Panc1 (cell line): ENCODE results near the gene CREBZF. TPM values are rescaled to one million over a fixed set of nuclear protein-coding genes. Genes with fewer than 3 reads are reported as not detected.

Experiments
- ATAC-seq: fragments of 200-7000 bp; cut with Tn5 transposase; 2 replicates; pipeline ENCODE4 v1.9.1; 2020; ENCODE audit warnings: mild to moderate bottlenecking, moderate library complexity
- BruUV-seq: library from RNA; stranded (reverse); fragments of 400-500 nt; replicated peaks from 2 replicates; lab custom pipeline; 2021; lab: Mats Ljungman, UMichigan
- CTCF ChIA-PET: fragments of 300-600 bp; sonication (Branson Sonifier 250); formaldehyde crosslinking; loops from one replicate; lab custom pipeline; 2022; ENCODE audit warnings: antibody characterized with exemption; lab: Charles Lee
- POLR2A ChIA-PET: fragments of 300-600 bp; sonication (Branson Sonifier 250); formaldehyde crosslinking; loops from one replicate; lab custom pipeline; 2022; ENCODE audit warnings: antibody characterized with exemption; lab: Charles Lee
- DNase-seq: peaks from one replicate; pipeline ENCODE4 v3.0.0-alpha.2; 2010; ENCODE audit warnings: low read depth, low spot score
- H3K27ac ChIP-seq: 2 replicates; pipeline ENCODE4 v1.5.1; 2011; ENCODE audit warnings: mild to moderate bottlenecking, low read length, inconsistent platforms
- H3K27me3 ChIP-seq: fragments of 200-500 bp; sonication (Bioruptor generic); 2 replicates; pipeline ENCODE4 v1.6.0; 2014; ENCODE audit warnings: low read length, inconsistent platforms; ENCODE audit not compliant: control insufficient read depth, insufficient read depth
- H3K36me3 ChIP-seq: fragments of 200-500 bp; sonication (Bioruptor generic); 2 replicates; pipeline ENCODE4 v1.5.1; 2014; ENCODE audit warnings: inconsistent platforms, mild to moderate bottlenecking, low read length, moderate library complexity; ENCODE audit not compliant: control insufficient read depth, insufficient read depth
- H3K4me1 ChIP-seq: 2 replicates; pipeline ENCODE4 v1.5.1; 2011; ENCODE audit warnings: inconsistent platforms, mild to moderate bottlenecking, low read length, moderate library complexity; ENCODE audit not compliant: control insufficient read depth, insufficient read depth
- H3K4me3 ChIP-seq, 2 experiments: 2 replicates each; pipeline ENCODE4 v1.5.1; 2011 to 2012; ENCODE audit warnings: low read depth in 2 of 2, low read length in 2 of 2, mild to moderate bottlenecking in 2 of 2, inconsistent platforms in 1 of 2, moderate library complexity in 1 of 2
- H3K9me3 ChIP-seq: fragments of 200-500 bp; sonication (Bioruptor generic); 2 replicates; pipeline ENCODE4 v1.5.1; 2014; ENCODE audit warnings: low read depth, mild to moderate bottlenecking, inconsistent platforms, low read length, moderate library complexity; ENCODE audit not compliant: control insufficient read depth, insufficient read depth
- POLR2AphosphoS5 ChIP-seq: IDR thresholded peaks from 2 replicates; pipeline ENCODE4 v1.6.1; 2012; ENCODE audit warnings: mild to moderate bottlenecking, low read depth, low read length, moderate library complexity
- SIN3A ChIP-seq: IDR thresholded peaks from 2 replicates; pipeline ENCODE4 v1.6.1; 2012; ENCODE audit warnings: low read depth, mild to moderate bottlenecking, low read length, moderate library complexity, borderline replicate concordance; ENCODE audit not compliant: insufficient read depth
- TCF7L2 ChIP-seq: IDR thresholded peaks from 2 replicates; pipeline ENCODE4 v1.6.1; 2011; ENCODE audit warnings: mild to moderate bottlenecking, low read depth, low read length, inconsistent platforms
- in situ Hi-C: cut with HindIII; loops from 2 replicates; pipeline ENCODE4 v1.10.0; 2016; ENCODE audit warnings: low sequenced_read_pairs, low pct_unique_long_range_greater_than_20kb
- intact Hi-C: fragments of 100-400 bp; cut with micrococcal nuclease; formaldehyde crosslinking; loops from one replicate; pipeline ENCODE4 v1.10.0; 2022; ENCODE audit not compliant: unreplicated experiment
- total RNA-seq: library from RNA; stranded (reverse); gene quantifications from one replicate; pipeline ENCODE4 v1.2.1, GENCODE V29; 2021; ENCODE audit not compliant: unreplicated experiment
- TF ChIP-seq, protein P1 (sequence below): fragments of 450-650 bp; IDR thresholded peaks from 2 replicates; pipeline ENCODE4 v1.5.1; 2017; ENCODE audit warnings: mild to moderate bottlenecking
- TF ChIP-seq, protein P2 (sequence below), 2 experiments: IDR thresholded peaks; 2 replicates each; pipeline ENCODE4 v1.6.1; 2011 to 2012; ENCODE audit warnings: low read depth in 2 of 2, control low read depth in 1 of 2, low read length in 1 of 2, mild to moderate bottlenecking in 1 of 2, moderate library complexity in 1 of 2; ENCODE audit not compliant: insufficient read depth in 1 of 2

CREBZF gene
- total RNA-seq, 1 experiment from 2014 or later, result 75.8 TPM

DNA sequence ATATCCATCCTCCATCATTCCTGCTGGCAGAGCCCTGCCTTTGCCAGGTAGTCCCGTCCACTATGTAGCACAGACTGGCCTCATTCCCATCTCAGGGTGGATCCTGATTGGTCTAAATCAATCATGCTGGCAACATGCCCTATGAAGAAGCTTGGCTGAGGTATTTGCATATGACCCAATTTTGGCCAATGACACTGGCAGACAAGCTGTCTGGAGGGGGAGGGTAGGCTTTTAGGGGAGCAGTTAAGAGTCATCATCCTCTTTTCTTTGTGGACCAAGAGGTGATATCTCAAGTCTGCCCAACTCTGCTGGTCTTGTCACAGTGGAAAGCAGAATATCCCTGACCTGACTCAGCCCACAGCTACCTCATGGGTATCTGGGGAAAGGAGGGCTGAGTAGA is 16.0 kb upstream of the CREBZF start:
- Histone ChIP-seq H3K27ac (no peak overlapping the region), H3K4me3 (no peak overlapping the region), H3K27me3 (no peaks in the 10 kb centered on the region), H3K4me1 (peaks cover 16% of the 10 kb centered on the region), H3K9me3 (no peaks in the 10 kb centered on the region), H3K36me3 (no peaks in the 10 kb centered on the region)
- in situ Hi-C loops (no loop called here), intact Hi-C loops (no loop called here)
- ATAC-seq (no peak), DNase-seq (no peak)
- ChIA-PET POLR2A (no interaction called here), CTCF (no interaction called here)
- TF ChIP-seq TCF7L2 (no peak), SIN3A (no peak), POLR2AphosphoS5 (no peak)
- TF ChIP-seq, protein P1, sequence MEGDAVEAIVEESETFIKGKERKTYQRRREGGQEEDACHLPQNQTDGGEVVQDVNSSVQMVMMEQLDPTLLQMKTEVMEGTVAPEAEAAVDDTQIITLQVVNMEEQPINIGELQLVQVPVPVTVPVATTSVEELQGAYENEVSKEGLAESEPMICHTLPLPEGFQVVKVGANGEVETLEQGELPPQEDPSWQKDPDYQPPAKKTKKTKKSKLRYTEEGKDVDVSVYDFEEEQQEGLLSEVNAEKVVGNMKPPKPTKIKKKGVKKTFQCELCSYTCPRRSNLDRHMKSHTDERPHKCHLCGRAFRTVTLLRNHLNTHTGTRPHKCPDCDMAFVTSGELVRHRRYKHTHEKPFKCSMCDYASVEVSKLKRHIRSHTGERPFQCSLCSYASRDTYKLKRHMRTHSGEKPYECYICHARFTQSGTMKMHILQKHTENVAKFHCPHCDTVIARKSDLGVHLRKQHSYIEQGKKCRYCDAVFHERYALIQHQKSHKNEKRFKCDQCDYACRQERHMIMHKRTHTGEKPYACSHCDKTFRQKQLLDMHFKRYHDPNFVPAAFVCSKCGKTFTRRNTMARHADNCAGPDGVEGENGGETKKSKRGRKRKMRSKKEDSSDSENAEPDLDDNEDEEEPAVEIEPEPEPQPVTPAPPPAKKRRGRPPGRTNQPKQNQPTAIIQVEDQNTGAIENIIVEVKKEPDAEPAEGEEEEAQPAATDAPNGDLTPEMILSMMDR, result no peak
- TF ChIP-seq, protein P2, sequence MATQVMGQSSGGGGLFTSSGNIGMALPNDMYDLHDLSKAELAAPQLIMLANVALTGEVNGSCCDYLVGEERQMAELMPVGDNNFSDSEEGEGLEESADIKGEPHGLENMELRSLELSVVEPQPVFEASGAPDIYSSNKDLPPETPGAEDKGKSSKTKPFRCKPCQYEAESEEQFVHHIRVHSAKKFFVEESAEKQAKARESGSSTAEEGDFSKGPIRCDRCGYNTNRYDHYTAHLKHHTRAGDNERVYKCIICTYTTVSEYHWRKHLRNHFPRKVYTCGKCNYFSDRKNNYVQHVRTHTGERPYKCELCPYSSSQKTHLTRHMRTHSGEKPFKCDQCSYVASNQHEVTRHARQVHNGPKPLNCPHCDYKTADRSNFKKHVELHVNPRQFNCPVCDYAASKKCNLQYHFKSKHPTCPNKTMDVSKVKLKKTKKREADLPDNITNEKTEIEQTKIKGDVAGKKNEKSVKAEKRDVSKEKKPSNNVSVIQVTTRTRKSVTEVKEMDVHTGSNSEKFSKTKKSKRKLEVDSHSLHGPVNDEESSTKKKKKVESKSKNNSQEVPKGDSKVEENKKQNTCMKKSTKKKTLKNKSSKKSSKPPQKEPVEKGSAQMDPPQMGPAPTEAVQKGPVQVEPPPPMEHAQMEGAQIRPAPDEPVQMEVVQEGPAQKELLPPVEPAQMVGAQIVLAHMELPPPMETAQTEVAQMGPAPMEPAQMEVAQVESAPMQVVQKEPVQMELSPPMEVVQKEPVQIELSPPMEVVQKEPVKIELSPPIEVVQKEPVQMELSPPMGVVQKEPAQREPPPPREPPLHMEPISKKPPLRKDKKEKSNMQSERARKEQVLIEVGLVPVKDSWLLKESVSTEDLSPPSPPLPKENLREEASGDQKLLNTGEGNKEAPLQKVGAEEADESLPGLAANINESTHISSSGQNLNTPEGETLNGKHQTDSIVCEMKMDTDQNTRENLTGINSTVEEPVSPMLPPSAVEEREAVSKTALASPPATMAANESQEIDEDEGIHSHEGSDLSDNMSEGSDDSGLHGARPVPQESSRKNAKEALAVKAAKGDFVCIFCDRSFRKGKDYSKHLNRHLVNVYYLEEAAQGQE (IDR thresholded peaks at IDR 0.05; ENCODE audit: insufficient read depth in 1 of 2, low read depth in 2 of 2, low read length in 1 of 2), result no peak
- BruUV-seq, result no TSS peak

DNA sequence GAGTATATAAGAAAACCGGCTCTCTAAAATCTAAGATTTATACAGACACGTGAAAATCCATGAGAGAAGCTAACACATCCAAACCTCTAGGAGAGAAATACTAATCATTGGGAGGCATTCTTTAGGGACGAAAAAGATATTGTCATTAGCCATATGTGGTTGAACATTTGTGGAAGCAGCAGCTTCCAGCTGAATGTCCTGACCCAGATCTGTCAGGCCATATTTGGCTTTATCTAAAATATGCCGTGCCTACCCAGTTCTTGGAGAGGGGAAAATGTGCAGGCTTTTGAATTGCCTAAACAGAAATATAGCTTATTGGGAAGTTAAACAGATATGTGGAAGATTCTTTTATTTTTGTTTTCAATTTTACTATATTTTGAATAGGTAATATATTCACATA is 14.6 kb upstream of the CREBZF start:
- TF ChIP-seq TCF7L2 (no peak), POLR2AphosphoS5 (no peak), SIN3A (no peak)
- TF ChIP-seq, protein P1, result no peak
- TF ChIP-seq, protein P2 (IDR thresholded peaks at IDR 0.05; ENCODE audit: insufficient read depth in 1 of 2, low read depth in 2 of 2, low read length in 1 of 2), result no peak
- Histone ChIP-seq H3K9me3 (no peaks in the 10 kb centered on the region), H3K4me3 (no peak overlapping the region), H3K36me3 (no peaks in the 10 kb centered on the region), H3K27me3 (no peaks in the 10 kb centered on the region), H3K4me1 (peaks cover 16% of the 10 kb centered on the region), H3K27ac (no peak overlapping the region)
- CTCF ChIA-PET, result no interaction called here
- DNase-seq (no peak), ATAC-seq (no peak)
- intact Hi-C loops, result loop anchor here (5.0 kb wide), 1 partner anchor 52 kb away; the partner anchor contains the start of genes DLG2 and TMEM126B
- no TSS peak for BruUV-seq
- POLR2A ChIA-PET, result interaction anchor here (0.6 to 1.2 kb wide), 4 partner anchors 15 to 37 kb away, joined by 3 to 5 read pairs (median 3); partner anchors contain the start of gene CREBZF
- in situ Hi-C loops, result no loop called here
